Measurements from ENCODE around the gene LMNA. TPM values are rescaled to one million over a fixed set of nuclear protein-coding genes. Genes with fewer than 3 reads are reported as not detected.

LMNA gene
- total RNA-seq, 8 experiments from 2014 or later, result 29.8 to 370 (median 68.0) TPM

DNA sequence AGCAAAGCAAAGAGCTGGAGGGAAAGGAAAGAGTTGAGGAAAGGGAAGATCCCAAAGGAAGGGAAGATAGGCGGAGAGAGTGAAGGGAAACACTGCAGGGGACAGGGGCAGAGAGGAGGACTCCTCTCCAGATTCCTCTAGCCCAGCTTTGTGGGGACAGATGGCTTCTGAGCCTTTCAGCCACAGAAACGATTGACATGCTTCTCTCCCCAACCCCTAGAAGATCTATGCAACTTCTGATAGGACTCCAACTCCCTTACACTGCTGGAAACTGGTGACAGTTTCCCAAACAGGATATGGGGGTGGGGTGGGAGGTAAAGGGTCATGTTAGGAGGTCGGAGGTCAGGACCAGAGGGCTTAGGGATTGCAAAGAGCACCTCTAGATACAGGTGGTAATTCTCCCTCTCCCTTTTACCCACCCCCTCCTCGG, 38.7 kb upstream of the LMNA start:
- Histone ChIP-seq H3K4me1 (replicated peaks in 1 of 2) (peaks cover 47 to 53% of the 10 kb centered on the region in 2 donors), H3K4me3 (no peak overlapping the region), H3K27ac (no peak overlapping the region)
- no peak for ATAC-seq (replicated peaks in 6 of 8)
- in situ Hi-C loops (cut with MboI; ENCODE audit: low pct_unique_long_range_greater_than_20kb in 2 of 9, low sequenced_read_pairs in 9 of 9, unreplicated experiment in 9 of 9), result loop anchor here in 4 of 9 experiments (25.0 kb wide), 2 partner anchors 137 to 162 kb away; partner anchors contain the start of genes BGLAP (in 2 of the 4), PAQR6 (in 2 of the 4) and PMF1 (in 2 of the 4)
- WGBS, 10 experiments, result 40 to 100% (median 90%) methylated on average over 1 to 3 of the region's 4 CpGs; no CpG with 5 or more reads in 3 of the 10 experiments

DNA sequence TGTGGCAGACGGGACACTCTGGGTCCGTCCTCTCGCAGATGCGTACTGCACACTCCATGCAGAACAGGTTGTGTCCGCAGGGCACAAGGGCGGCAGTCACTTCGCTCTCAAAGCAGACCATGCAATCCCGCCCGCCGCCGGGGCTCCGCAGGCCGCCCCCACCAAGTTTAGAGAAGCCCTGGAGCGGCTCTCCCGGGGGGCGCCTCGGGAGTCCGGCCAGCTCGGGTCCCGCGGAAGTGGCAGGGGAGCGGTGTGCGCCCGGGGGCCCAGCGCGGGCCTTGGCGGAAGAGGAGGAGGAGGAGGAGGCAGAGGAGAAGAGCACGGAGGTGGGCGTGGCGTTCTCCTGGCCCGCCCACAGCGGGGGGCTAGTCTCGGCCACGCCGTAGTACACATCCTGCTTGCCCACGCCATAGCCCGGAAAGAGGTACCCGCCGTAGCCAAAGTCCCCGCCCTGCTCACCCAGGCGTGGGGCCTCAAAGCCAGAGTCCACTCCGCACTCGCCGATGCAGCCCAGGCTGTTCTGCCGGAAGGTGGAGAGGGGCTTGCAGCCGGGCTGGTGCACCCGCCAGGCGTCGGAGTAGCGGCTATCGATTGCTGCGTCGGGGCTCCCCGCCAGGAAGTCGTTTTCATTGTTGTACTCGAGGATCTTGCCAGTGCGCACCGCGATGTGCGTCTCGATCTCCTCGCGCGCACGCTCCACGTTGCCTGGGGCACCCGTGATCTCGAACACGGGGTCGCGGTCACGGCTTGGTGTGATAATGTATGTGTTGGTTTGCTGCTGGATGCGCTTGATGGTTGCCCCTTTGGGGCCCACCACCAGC, 37.7 kb upstream of the LMNA start:
- no peak overlapping the region for H3K4me3 ChIP-seq
- 64 to 100% (median 75%) methylated on average over 1 to 51 of the region's 73 CpGs; no CpG with 5 or more reads in 6 of the 10 experiments for WGBS, 10 experiments
- ATAC-seq (replicated peaks in 6 of 8), result no peak
- H3K27ac ChIP-seq, result no peak overlapping the region
- in situ Hi-C loops (cut with MboI; ENCODE audit: low pct_unique_long_range_greater_than_20kb in 2 of 9, low sequenced_read_pairs in 9 of 9, unreplicated experiment in 9 of 9), result loop anchor here in 4 of 9 experiments (25.0 kb wide), 2 partner anchors 135 to 160 kb away; partner anchors contain the start of genes BGLAP (in 2 of the 4), PAQR6 (in 2 of the 4) and PMF1 (in 2 of the 4)
- peaks cover 47 to 53% of the 10 kb centered on the region in 2 donors for H3K4me1 ChIP-seq (replicated peaks in 1 of 2)

DNA sequence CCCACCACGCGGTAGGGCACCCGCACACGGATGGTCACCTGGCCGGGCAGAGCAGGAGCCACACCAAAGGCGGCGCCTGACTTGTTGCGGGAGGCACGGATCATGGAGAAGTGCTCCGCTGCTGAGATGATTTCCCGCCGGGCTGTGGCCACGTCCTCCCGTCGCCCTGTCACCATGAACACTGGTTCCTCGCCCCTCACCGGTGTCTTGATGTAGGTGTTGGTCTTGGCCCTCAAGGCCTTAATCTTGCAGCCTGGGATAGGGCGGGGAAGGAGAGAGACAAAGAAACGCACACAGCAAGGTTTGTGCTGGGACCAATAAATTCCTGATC, 37.1 kb upstream of the LMNA start:
- Histone ChIP-seq H3K4me1 (replicated peaks in 1 of 2) (peaks cover 47 to 53% of the 10 kb centered on the region in 2 donors), H3K27ac (no peak overlapping the region), H3K4me3 (no peak overlapping the region)
- ATAC-seq (replicated peaks in 6 of 8), result no peak
- in situ Hi-C loops (cut with MboI; ENCODE audit: low pct_unique_long_range_greater_than_20kb in 2 of 9, low sequenced_read_pairs in 9 of 9, unreplicated experiment in 9 of 9), result loop anchor here in 4 of 9 experiments (25.0 kb wide), 2 partner anchors 135 to 160 kb away; partner anchors contain the start of genes BGLAP (in 2 of the 4), PAQR6 (in 2 of the 4) and PMF1 (in 2 of the 4)
- 60 to 97% (median 86%) methylated on average over 1 to 16 of the region's 19 CpGs; no CpG with 5 or more reads in 4 of the 10 experiments for WGBS, 10 experiments

DNA sequence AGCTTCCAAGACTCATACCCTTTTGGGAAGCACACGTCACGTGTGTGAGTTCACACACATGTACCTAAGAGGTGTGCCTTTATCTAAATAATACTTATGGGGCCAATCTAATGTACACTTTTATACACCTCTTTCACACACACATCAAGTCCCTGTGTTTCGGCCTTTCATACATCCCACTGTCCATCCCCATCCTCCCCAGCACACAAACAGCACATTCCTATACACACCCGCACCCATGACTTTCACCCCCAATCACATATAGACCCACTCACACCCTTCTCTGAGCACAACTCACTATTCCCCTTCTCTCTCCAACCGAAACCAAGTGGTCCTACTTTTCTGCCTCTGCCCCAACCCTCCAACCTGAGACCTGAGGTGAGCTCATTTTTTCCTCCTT, 35.8 kb upstream of the LMNA start:
- in situ Hi-C loops (cut with MboI; ENCODE audit: low pct_unique_long_range_greater_than_20kb in 2 of 9, low sequenced_read_pairs in 9 of 9, unreplicated experiment in 9 of 9), result loop anchor here in 4 of 9 experiments (25.0 kb wide), 2 partner anchors 134 to 159 kb away; partner anchors contain the start of genes BGLAP (in 2 of the 4), PAQR6 (in 2 of the 4) and PMF1 (in 2 of the 4)
- Histone ChIP-seq H3K4me1 (replicated peaks in 1 of 2) (peaks cover 47 to 51% of the 10 kb centered on the region in 2 donors), H3K4me3 (peak overlapping the region; percentile 7 to 97 (median 69)), H3K27ac (no peak overlapping the region)
- no peak for ATAC-seq (replicated peaks in 6 of 8)
- WGBS, 10 experiments, result 80 to 100% (median 87%) methylated on average over 2 to 5 of the region's 5 CpGs; no CpG with 5 or more reads in 5 of the 10 experiments

GRCh38 chr1:156079762-156080161, 34.7 kb upstream of the LMNA start:
- in situ Hi-C loops (cut with MboI; ENCODE audit: low pct_unique_long_range_greater_than_20kb in 2 of 9, low sequenced_read_pairs in 9 of 9, unreplicated experiment in 9 of 9), result loop anchor here in 5 of 9 experiments (10.0 to 25.0 kb wide), 3 partner anchors 133 to 158 kb away; partner anchors contain the start of genes BGLAP (in 2 of the 5), PAQR6 (in 2 of the 5) and PMF1 (in 2 of the 5)
- peak overlapping the region; percentile 90 for H3K27ac ChIP-seq
- peak overlapping the region; percentile 57 to 97 (median 79) for H3K4me3 ChIP-seq
- peaks cover 50 to 55% of the 10 kb centered on the region in 2 donors for H3K4me1 ChIP-seq (replicated peaks in 1 of 2)
- 35 to 100% (median 59%) methylated on average over 1 to 5 of the region's 5 CpGs; no CpG with 5 or more reads in 1 of the 10 experiments for WGBS, 10 experiments
- no peak for ATAC-seq (replicated peaks in 6 of 8)

DNA sequence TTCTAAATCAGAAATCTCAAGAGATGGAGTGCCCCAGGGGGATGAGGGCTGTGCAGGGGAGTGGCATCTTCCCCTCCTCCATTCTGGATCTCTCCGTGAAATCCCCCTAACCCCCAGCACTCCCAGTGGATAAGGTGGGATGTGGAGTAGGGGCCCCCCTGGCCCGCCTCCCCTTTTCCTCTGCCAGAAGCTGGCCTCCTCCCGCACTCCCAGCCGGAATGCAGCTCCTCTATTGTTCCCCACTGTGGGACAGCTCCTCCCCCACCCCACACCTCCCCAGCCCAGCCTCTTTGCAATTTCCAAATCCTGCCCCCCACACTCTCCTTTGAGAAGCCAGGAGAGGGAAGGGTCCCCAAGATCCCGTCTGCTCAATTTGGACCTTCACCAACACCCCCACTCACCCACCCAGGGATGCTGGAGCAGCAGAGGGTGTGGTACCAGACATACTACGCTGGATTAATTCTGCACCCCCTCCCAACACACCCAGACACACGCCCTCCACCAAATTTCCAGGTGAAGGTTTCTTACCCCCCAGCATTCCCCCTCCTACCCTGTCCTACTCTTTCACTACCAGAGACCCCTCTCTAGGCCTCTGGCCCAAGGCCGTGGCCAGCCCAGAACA, 34.2 kb upstream of the LMNA start:
- ATAC-seq (replicated peaks in 6 of 8), result no peak
- in situ Hi-C loops (cut with MboI; ENCODE audit: low pct_unique_long_range_greater_than_20kb in 2 of 9, low sequenced_read_pairs in 9 of 9, unreplicated experiment in 9 of 9), result loop anchor here in 5 of 9 experiments (10.0 to 25.0 kb wide), 3 partner anchors 132 to 157 kb away; partner anchors contain the start of genes BGLAP (in 2 of the 5), PAQR6 (in 2 of the 5) and PMF1 (in 2 of the 5)
- H3K4me3 ChIP-seq, result peak overlapping the region; percentile 57 to 97 (median 79)
- 90% methylated on average over 2 of the region's 8 CpGs; no CpG with 5 or more reads in 9 of the 10 experiments for WGBS, 10 experiments
- H3K4me1 ChIP-seq (replicated peaks in 1 of 2), result peaks cover 47 to 52% of the 10 kb centered on the region in 2 donors
- H3K27ac ChIP-seq, result peak overlapping the region; percentile 90

- peaks cover 43 to 47% of the 10 kb centered on the region in 2 donors for H3K4me1 ChIP-seq (replicated peaks in 1 of 2)
- WGBS, 10 experiments, result 0% methylated on average over 1 to 2 of the region's 4 CpGs; no CpG with 5 or more reads in 8 of the 10 experiments
- peak in 1 of 8 experiments; percentile 2 for ATAC-seq (replicated peaks in 6 of 8)
- H3K4me3 ChIP-seq, result peak overlapping the region; percentile 57 to 97 (median 79)
- peak overlapping the region; percentile 90 for H3K27ac ChIP-seq
- in situ Hi-C loops (cut with MboI; ENCODE audit: low pct_unique_long_range_greater_than_20kb in 2 of 9, low sequenced_read_pairs in 9 of 9, unreplicated experiment in 9 of 9), result loop anchor here in 5 of 9 experiments (10.0 to 25.0 kb wide), 3 partner anchors 131 to 156 kb away; partner anchors contain the start of genes BGLAP (in 2 of the 5), PAQR6 (in 2 of the 5) and PMF1 (in 2 of the 5)
These were observed 33.7 kb upstream of the LMNA start for GRCh38 chr1:156080863-156081179.

DNA sequence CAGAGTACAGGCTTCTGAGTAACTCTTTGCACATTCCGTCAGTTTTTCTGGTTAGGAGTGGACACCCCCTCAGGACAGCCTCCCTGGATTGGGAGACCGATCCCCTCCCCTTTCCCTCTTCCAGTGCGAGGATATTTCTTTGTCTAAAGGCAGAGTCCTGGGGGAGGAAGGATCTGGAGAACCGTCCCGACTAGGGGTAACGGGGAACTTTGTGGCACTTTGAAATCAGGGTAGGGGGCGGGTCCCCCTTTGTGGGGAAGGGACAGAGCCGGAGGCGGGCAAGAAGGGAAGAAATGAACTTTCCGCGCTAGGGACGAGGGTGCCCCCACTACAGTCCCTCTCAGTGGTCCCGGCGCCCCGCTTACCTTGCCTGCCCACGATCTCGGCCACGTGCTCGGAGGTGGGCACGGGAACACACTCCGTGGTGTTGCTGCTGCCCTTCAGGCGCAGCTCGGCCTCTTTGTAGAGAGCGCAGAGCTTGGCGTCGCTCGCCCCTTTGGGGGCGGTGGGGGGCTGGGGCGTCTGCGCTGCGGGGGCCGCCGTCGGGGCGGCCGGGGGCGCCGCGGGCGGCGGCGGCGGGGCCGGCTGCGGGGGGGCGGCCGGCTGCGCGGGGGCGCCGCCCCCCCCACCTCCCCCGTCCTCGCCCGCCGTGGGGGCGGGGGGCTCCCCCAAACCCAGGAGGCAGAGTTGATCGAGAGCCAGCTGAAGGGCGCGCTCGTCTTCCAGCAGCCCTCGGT, 33.2 kb upstream of the LMNA start:
- ATAC-seq (replicated peaks in 6 of 8), result peak in 7 of 8 experiments; percentile 2 to 8 (median 4)
- Histone ChIP-seq H3K27ac (peak overlapping the region; percentile 90), H3K4me3 (peak overlapping the region; percentile 57 to 97 (median 79))

DNA sequence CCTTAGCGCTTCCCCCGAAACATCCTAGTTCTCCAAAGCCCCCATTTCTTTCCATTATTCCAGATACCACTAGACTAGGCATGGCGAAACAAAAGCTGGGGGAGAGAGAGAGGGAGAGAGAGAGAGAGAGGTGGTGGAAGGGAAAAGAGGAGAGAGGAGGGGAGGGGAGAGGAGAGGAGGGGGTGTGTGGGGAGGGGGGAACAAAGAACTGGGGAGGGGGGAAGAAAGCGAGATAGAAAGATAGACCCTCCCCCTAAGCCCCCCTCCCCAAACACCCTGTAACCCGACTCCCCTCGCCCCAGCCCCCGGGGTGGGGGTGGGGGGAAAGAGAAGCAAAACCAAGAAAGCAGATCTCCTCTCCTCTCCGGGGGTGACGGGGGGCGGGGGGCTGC, 32.6 kb upstream of the LMNA start:
- WGBS, 10 experiments, result no CpG with 5 or more reads among the region's 10 CpGs
- peak in 7 of 8 experiments; percentile 0 to 4 (median 2) for ATAC-seq (replicated peaks in 6 of 8)
- Histone ChIP-seq H3K4me1 (replicated peaks in 1 of 2) (peaks cover 46 to 49% of the 10 kb centered on the region in 2 donors), H3K27ac (peak overlapping the region; percentile 90), H3K4me3 (peak overlapping the region; percentile 57 to 97 (median 79))
- in situ Hi-C loops (cut with MboI; ENCODE audit: low pct_unique_long_range_greater_than_20kb in 2 of 9, low sequenced_read_pairs in 9 of 9, unreplicated experiment in 9 of 9), result loop anchor here in 5 of 9 experiments (10.0 to 25.0 kb wide), 3 partner anchors 130 to 155 kb away; partner anchors contain the start of genes BGLAP (in 2 of the 5), PAQR6 (in 2 of the 5) and PMF1 (in 2 of the 5)

More for the DNA sequence above, 33.2 kb upstream of the LMNA start:
- H3K4me1 ChIP-seq (replicated peaks in 1 of 2), result peaks cover 43 to 46% of the 10 kb centered on the region in 2 donors
- in situ Hi-C loops (cut with MboI; ENCODE audit: low pct_unique_long_range_greater_than_20kb in 2 of 9, low sequenced_read_pairs in 9 of 9, unreplicated experiment in 9 of 9), result loop anchor here in 5 of 9 experiments (10.0 to 25.0 kb wide), 3 partner anchors 131 to 156 kb away; partner anchors contain the start of genes BGLAP (in 2 of the 5), PAQR6 (in 2 of the 5) and PMF1 (in 2 of the 5)
- WGBS, 10 experiments, result 0 to 11% (median 0%) methylated on average over 1 to 12 of the region's 61 CpGs; no CpG with 5 or more reads in 5 of the 10 experiments

- in situ Hi-C loops (cut with MboI; ENCODE audit: low pct_unique_long_range_greater_than_20kb in 2 of 9, low sequenced_read_pairs in 9 of 9, unreplicated experiment in 9 of 9), result loop anchor here in 5 of 9 experiments (10.0 to 25.0 kb wide), 3 partner anchors 130 to 155 kb away; partner anchors contain the start of genes BGLAP (in 2 of the 5), PAQR6 (in 2 of the 5) and PMF1 (in 2 of the 5)
- peaks cover 42 to 52% of the 10 kb centered on the region in 2 donors for H3K4me1 ChIP-seq (replicated peaks in 1 of 2)
- peak within 1 kb of the TSS; percentile 90 for H3K27ac ChIP-seq
- 0% methylated on average over 5 of the region's 62 CpGs; no CpG with 5 or more reads in 9 of the 10 experiments for WGBS, 10 experiments
- peak; percentile 79 to 84 (median 80) for ATAC-seq (replicated peaks in 6 of 8)
- H3K4me3 ChIP-seq, result peak within 1 kb of the TSS; percentile 57 to 97 (median 79)
These were observed 32.0 kb upstream of the LMNA start, which contains the start of gene MEX3A for GRCh38 chr1:156082309-156083091. TSS of gene MEX3A (minus strand) at chr1:156082465. CDS start at chr1:156081998, 467 bp downstream.
